Measurements from ENCODE around the gene HOXC9. TPM values are rescaled to one million over a fixed set of nuclear protein-coding genes. Genes with fewer than 3 reads are reported as not detected.

HOXC9 gene
- total RNA-seq, 1 donor from 2014 or later = not detected

GRCh38 chr12:53987787-53988230 is 12.2 kb upstream of the HOXC9 start:
- TF ChIP-seq CTCF (IDR thresholded peaks at IDR 0.05) (no peak), POLR2AphosphoS5 (IDR thresholded peaks at IDR 0.05; ENCODE audit: insufficient read depth in 1 of 2, low read depth in 1 of 2) (no peak), POLR2A (IDR thresholded peaks at IDR 0.05) (no peak)
- peaks cover 24% of the 10 kb centered on the region for H3K4me1 ChIP-seq
- no peaks in the 10 kb centered on the region for H3K36me3 ChIP-seq
- no peak overlapping the region for H3K27ac ChIP-seq
- H3K9me3 ChIP-seq = no peaks in the 10 kb centered on the region
- no peak overlapping the region for H3K4me3 ChIP-seq
- peaks cover 26% of the 10 kb centered on the region for H3K27me3 ChIP-seq
- DNase-seq (ENCODE audit: extremely low spot score in 2 of 2) = no peak
- intact Hi-C loops (cut with DNase I) = no loop called here

- no peaks in the 10 kb centered on the region for H3K36me3 ChIP-seq
- peaks cover 35% of the 10 kb centered on the region for H3K27me3 ChIP-seq
- TF ChIP-seq POLR2A (IDR thresholded peaks at IDR 0.05) = no peak
- no peak for TF ChIP-seq POLR2AphosphoS5 (IDR thresholded peaks at IDR 0.05; ENCODE audit: insufficient read depth in 1 of 2, low read depth in 1 of 2)
- no peak for TF ChIP-seq CTCF (IDR thresholded peaks at IDR 0.05)
- no peak overlapping the region for H3K4me3 ChIP-seq
- intact Hi-C loops (cut with DNase I) = no loop called here
- H3K27ac ChIP-seq = no peak overlapping the region
- no peaks in the 10 kb centered on the region for H3K9me3 ChIP-seq
- peaks cover 24% of the 10 kb centered on the region for H3K4me1 ChIP-seq
- no peak for DNase-seq (ENCODE audit: extremely low spot score in 2 of 2)
Measured at GRCh38 chr12:53988541-53989226, 11.3 kb upstream of the HOXC9 start.

GRCh38 chr12:53989227-53990113 is 10.5 kb upstream of the HOXC9 start:
- H3K9me3 ChIP-seq = no peaks in the 10 kb centered on the region
- H3K36me3 ChIP-seq = no peaks in the 10 kb centered on the region
- H3K4me3 ChIP-seq = no peak overlapping the region
- peaks cover 24% of the 10 kb centered on the region for H3K4me1 ChIP-seq
- H3K27ac ChIP-seq = no peak overlapping the region
- no peak for DNase-seq (ENCODE audit: extremely low spot score in 2 of 2)
- intact Hi-C loops (cut with DNase I) = no loop called here
- H3K27me3 ChIP-seq = peaks cover 38% of the 10 kb centered on the region
- TF ChIP-seq POLR2AphosphoS5 (IDR thresholded peaks at IDR 0.05; ENCODE audit: insufficient read depth in 1 of 2, low read depth in 1 of 2) (no peak), POLR2A (IDR thresholded peaks at IDR 0.05) (no peak), CTCF (IDR thresholded peaks at IDR 0.05) (no peak)

- intact Hi-C loops (cut with DNase I) = no loop called here
- no peak overlapping the region for H3K27ac ChIP-seq
Measured at GRCh38 chr12:53990311-53991076, 9.5 kb upstream of the HOXC9 start.

More at GRCh38 chr12:53990311-53991076, 9.5 kb upstream of the HOXC9 start:
- no peak overlapping the region for H3K4me3 ChIP-seq
- TF ChIP-seq POLR2AphosphoS5 (IDR thresholded peaks at IDR 0.05; ENCODE audit: insufficient read depth in 1 of 2, low read depth in 1 of 2) = no peak
- TF ChIP-seq CTCF (IDR thresholded peaks at IDR 0.05) = no peak
- no peak for TF ChIP-seq POLR2A (IDR thresholded peaks at IDR 0.05)
- no peaks in the 10 kb centered on the region for H3K9me3 ChIP-seq
- DNase-seq (ENCODE audit: extremely low spot score in 2 of 2) = no peak
- peaks cover 36% of the 10 kb centered on the region for H3K27me3 ChIP-seq
- H3K36me3 ChIP-seq = no peaks in the 10 kb centered on the region
- H3K4me1 ChIP-seq = peaks cover 26% of the 10 kb centered on the region
